Panc1 (cell line): ENCODE data around the gene CLNS1A. TPM values are rescaled to one million over a fixed set of nuclear protein-coding genes. Genes with fewer than 3 reads are reported as not detected.

Experiments
- ATAC-seq: fragments of 200-7000 bp; cut with Tn5 transposase; 2 replicates; pipeline ENCODE4 v1.9.1; 2020; ENCODE audit warnings: mild to moderate bottlenecking, moderate library complexity
- BruUV-seq: library from RNA; stranded (reverse); fragments of 400-500 nt; replicated peaks from 2 replicates; lab custom pipeline; 2021; lab: Mats Ljungman, UMichigan
- CTCF ChIA-PET: fragments of 300-600 bp; sonication (Branson Sonifier 250); formaldehyde crosslinking; loops from one replicate; lab custom pipeline; 2022; ENCODE audit warnings: antibody characterized with exemption; lab: Charles Lee
- POLR2A ChIA-PET: fragments of 300-600 bp; sonication (Branson Sonifier 250); formaldehyde crosslinking; loops from one replicate; lab custom pipeline; 2022; ENCODE audit warnings: antibody characterized with exemption; lab: Charles Lee
- DNase-seq: peaks from one replicate; pipeline ENCODE4 v3.0.0-alpha.2; 2010; ENCODE audit warnings: low read depth, low spot score
- H3K27ac ChIP-seq: 2 replicates; pipeline ENCODE4 v1.5.1; 2011; ENCODE audit warnings: mild to moderate bottlenecking, low read length, inconsistent platforms
- H3K27me3 ChIP-seq: fragments of 200-500 bp; sonication (Bioruptor generic); 2 replicates; pipeline ENCODE4 v1.6.0; 2014; ENCODE audit warnings: low read length, inconsistent platforms; ENCODE audit not compliant: control insufficient read depth, insufficient read depth
- H3K36me3 ChIP-seq: fragments of 200-500 bp; sonication (Bioruptor generic); 2 replicates; pipeline ENCODE4 v1.5.1; 2014; ENCODE audit warnings: inconsistent platforms, mild to moderate bottlenecking, low read length, moderate library complexity; ENCODE audit not compliant: control insufficient read depth, insufficient read depth
- H3K4me1 ChIP-seq: 2 replicates; pipeline ENCODE4 v1.5.1; 2011; ENCODE audit warnings: inconsistent platforms, mild to moderate bottlenecking, low read length, moderate library complexity; ENCODE audit not compliant: control insufficient read depth, insufficient read depth
- H3K4me3 ChIP-seq, 2 experiments: 2 replicates each; pipeline ENCODE4 v1.5.1; 2011 to 2012; ENCODE audit warnings: low read depth in 2 of 2, low read length in 2 of 2, mild to moderate bottlenecking in 2 of 2, inconsistent platforms in 1 of 2, moderate library complexity in 1 of 2
- H3K9me3 ChIP-seq: fragments of 200-500 bp; sonication (Bioruptor generic); 2 replicates; pipeline ENCODE4 v1.5.1; 2014; ENCODE audit warnings: low read depth, mild to moderate bottlenecking, inconsistent platforms, low read length, moderate library complexity; ENCODE audit not compliant: control insufficient read depth, insufficient read depth
- POLR2AphosphoS5 ChIP-seq: IDR thresholded peaks from 2 replicates; pipeline ENCODE4 v1.6.1; 2012; ENCODE audit warnings: mild to moderate bottlenecking, low read depth, low read length, moderate library complexity
- SIN3A ChIP-seq: IDR thresholded peaks from 2 replicates; pipeline ENCODE4 v1.6.1; 2012; ENCODE audit warnings: low read depth, mild to moderate bottlenecking, low read length, moderate library complexity, borderline replicate concordance; ENCODE audit not compliant: insufficient read depth
- TCF7L2 ChIP-seq: IDR thresholded peaks from 2 replicates; pipeline ENCODE4 v1.6.1; 2011; ENCODE audit warnings: mild to moderate bottlenecking, low read depth, low read length, inconsistent platforms
- in situ Hi-C: cut with HindIII; loops from 2 replicates; pipeline ENCODE4 v1.10.0; 2016; ENCODE audit warnings: low sequenced_read_pairs, low pct_unique_long_range_greater_than_20kb
- intact Hi-C: fragments of 100-400 bp; cut with micrococcal nuclease; formaldehyde crosslinking; loops from one replicate; pipeline ENCODE4 v1.10.0; 2022; ENCODE audit not compliant: unreplicated experiment
- total RNA-seq: library from RNA; stranded (reverse); gene quantifications from one replicate; pipeline ENCODE4 v1.2.1, GENCODE V29; 2021; ENCODE audit not compliant: unreplicated experiment
- TF ChIP-seq, protein P1 (sequence below), 2 experiments: IDR thresholded peaks; 2 replicates each; pipeline ENCODE4 v1.6.1; 2011 to 2012; ENCODE audit warnings: low read depth in 2 of 2, control low read depth in 1 of 2, low read length in 1 of 2, mild to moderate bottlenecking in 1 of 2, moderate library complexity in 1 of 2; ENCODE audit not compliant: insufficient read depth in 1 of 2
- TF ChIP-seq, protein P2 (sequence below): fragments of 450-650 bp; IDR thresholded peaks from 2 replicates; pipeline ENCODE4 v1.5.1; 2017; ENCODE audit warnings: mild to moderate bottlenecking

CLNS1A gene
- total RNA-seq, 1 experiment from 2014 or later: 117 TPM

DNA sequence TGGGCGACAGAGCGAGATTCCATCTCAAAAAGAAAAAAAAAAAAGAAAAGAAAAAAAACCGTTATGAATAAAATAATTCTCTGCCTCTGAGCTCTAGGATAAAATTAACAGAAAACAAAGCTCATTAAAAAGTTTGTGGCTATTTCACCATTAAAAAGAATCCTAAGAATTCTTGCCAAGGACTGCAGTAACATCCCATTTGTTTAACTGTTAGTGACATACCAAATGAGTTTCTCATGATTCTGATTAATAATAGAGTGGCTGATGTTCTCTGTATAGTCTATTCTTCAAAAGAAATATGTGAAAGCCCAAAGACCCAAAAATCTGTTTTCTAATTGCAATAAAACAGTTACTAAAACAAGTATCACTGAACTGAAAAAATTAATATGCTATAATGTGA lies 19.7 kb downstream of the CLNS1A start:
- Histone ChIP-seq H3K27ac (no peak overlapping the region), H3K27me3 (no peaks in the 10 kb centered on the region), H3K4me1 (no peaks in the 10 kb centered on the region), H3K36me3 (peaks cover 42% of the 10 kb centered on the region), H3K4me3 (no peak overlapping the region), H3K9me3 (no peaks in the 10 kb centered on the region)
- ATAC-seq (no peak), DNase-seq (no peak)
- POLR2A ChIA-PET: no interaction called here
- intact Hi-C loops (no loop called here), in situ Hi-C loops (no loop called here)
- CTCF ChIA-PET: interaction anchor here (0.6 kb wide), 1 partner anchor 142 kb away, joined by 5 read pairs; no protein-coding TSS in a partner anchor
- BruUV-seq: TSS peak; percentile 18
- TF ChIP-seq, protein P1, sequence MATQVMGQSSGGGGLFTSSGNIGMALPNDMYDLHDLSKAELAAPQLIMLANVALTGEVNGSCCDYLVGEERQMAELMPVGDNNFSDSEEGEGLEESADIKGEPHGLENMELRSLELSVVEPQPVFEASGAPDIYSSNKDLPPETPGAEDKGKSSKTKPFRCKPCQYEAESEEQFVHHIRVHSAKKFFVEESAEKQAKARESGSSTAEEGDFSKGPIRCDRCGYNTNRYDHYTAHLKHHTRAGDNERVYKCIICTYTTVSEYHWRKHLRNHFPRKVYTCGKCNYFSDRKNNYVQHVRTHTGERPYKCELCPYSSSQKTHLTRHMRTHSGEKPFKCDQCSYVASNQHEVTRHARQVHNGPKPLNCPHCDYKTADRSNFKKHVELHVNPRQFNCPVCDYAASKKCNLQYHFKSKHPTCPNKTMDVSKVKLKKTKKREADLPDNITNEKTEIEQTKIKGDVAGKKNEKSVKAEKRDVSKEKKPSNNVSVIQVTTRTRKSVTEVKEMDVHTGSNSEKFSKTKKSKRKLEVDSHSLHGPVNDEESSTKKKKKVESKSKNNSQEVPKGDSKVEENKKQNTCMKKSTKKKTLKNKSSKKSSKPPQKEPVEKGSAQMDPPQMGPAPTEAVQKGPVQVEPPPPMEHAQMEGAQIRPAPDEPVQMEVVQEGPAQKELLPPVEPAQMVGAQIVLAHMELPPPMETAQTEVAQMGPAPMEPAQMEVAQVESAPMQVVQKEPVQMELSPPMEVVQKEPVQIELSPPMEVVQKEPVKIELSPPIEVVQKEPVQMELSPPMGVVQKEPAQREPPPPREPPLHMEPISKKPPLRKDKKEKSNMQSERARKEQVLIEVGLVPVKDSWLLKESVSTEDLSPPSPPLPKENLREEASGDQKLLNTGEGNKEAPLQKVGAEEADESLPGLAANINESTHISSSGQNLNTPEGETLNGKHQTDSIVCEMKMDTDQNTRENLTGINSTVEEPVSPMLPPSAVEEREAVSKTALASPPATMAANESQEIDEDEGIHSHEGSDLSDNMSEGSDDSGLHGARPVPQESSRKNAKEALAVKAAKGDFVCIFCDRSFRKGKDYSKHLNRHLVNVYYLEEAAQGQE (IDR thresholded peaks at IDR 0.05; ENCODE audit: insufficient read depth in 1 of 2, low read depth in 2 of 2, low read length in 1 of 2): no peak
- TF ChIP-seq POLR2AphosphoS5: no peak
- no peak for TF ChIP-seq SIN3A
- TF ChIP-seq, protein P2, sequence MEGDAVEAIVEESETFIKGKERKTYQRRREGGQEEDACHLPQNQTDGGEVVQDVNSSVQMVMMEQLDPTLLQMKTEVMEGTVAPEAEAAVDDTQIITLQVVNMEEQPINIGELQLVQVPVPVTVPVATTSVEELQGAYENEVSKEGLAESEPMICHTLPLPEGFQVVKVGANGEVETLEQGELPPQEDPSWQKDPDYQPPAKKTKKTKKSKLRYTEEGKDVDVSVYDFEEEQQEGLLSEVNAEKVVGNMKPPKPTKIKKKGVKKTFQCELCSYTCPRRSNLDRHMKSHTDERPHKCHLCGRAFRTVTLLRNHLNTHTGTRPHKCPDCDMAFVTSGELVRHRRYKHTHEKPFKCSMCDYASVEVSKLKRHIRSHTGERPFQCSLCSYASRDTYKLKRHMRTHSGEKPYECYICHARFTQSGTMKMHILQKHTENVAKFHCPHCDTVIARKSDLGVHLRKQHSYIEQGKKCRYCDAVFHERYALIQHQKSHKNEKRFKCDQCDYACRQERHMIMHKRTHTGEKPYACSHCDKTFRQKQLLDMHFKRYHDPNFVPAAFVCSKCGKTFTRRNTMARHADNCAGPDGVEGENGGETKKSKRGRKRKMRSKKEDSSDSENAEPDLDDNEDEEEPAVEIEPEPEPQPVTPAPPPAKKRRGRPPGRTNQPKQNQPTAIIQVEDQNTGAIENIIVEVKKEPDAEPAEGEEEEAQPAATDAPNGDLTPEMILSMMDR: no peak
- no peak for TF ChIP-seq TCF7L2

DNA sequence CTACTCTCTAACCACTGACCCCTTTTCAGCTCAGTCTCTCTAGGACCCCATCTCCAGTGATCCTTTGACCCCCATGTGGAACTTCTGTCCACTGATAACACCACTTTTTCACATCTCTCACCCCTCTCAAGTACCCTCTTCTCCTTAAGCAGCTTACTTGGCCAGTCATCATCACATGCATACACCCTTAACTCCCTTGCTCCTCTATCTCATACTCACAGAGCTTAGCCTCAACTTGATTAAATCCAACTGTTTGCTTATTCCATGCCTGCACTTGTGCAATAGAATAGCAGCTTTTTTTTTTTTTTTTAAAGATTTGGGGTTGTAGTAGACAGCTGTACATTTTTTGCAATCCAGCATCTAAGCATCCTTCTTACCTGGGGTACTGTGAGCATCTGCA lies 25.7 kb downstream of the CLNS1A start:
- ATAC-seq (no peak), DNase-seq (no peak)
- Histone ChIP-seq H3K4me1 (no peaks in the 10 kb centered on the region), H3K9me3 (no peaks in the 10 kb centered on the region), H3K27me3 (no peaks in the 10 kb centered on the region), H3K4me3 (no peak overlapping the region), H3K36me3 (peaks cover 27% of the 10 kb centered on the region), H3K27ac (no peak overlapping the region)
- in situ Hi-C loops (no loop called here), intact Hi-C loops (no loop called here)
- TF ChIP-seq, protein P1 (IDR thresholded peaks at IDR 0.05; ENCODE audit: insufficient read depth in 1 of 2, low read depth in 2 of 2, low read length in 1 of 2): no peak
- TF ChIP-seq POLR2AphosphoS5 (no peak), SIN3A (no peak), TCF7L2 (no peak)
- TF ChIP-seq, protein P2: no peak
- no TSS peak for BruUV-seq
- ChIA-PET POLR2A (no interaction called here), CTCF (no interaction called here)
